AG04450 (cell line): Measurements from ENCODE around the gene DYSF. TPM values are rescaled to one million over a fixed set of nuclear protein-coding genes. Genes with fewer than 3 reads are reported as not detected.

Source experiments
- CTCF ChIA-PET: fragments of 300-600, 350-600 bp; formaldehyde crosslinking; extraction: SDS; loops from one replicate; lab custom pipeline; 2022; ENCODE audit warnings: antibody characterized with exemption, inconsistent platforms; lab: Charles Lee
- POLR2A ChIA-PET: fragments of 350-600 bp; formaldehyde crosslinking; extraction: SDS; loops from one replicate; lab custom pipeline; 2021; ENCODE audit warnings: antibody characterized with exemption, inconsistent platforms; lab: Yijun Ruan, JAX
- DNase-seq: peaks from one replicate; pipeline ENCODE4 v3.0.0-alpha.2; 2011; ENCODE audit warnings: low read depth, low spot score
- H3K27ac ChIP-seq: one replicate; pipeline ENCODE4 v1.5.1; 2012; ENCODE audit warnings: low read depth, low read length, control low read depth
- H3K27me3 ChIP-seq: one replicate; pipeline ENCODE4 v1.6.0; 2012; ENCODE audit warnings: low read length; ENCODE audit not compliant: control insufficient read depth, insufficient read depth
- H3K4me3 ChIP-seq: 2 replicates; pipeline ENCODE4 v1.5.1; 2011; ENCODE audit warnings: mild to moderate bottlenecking, low read depth, low read length, control low read depth
- H3K9me3 ChIP-seq: 2 replicates; pipeline ENCODE4 v1.5.1; 2012; ENCODE audit warnings: low read length; ENCODE audit not compliant: control insufficient read depth, insufficient read depth
- CTCF ChIP-seq: IDR thresholded peaks from 2 replicates; pipeline ENCODE4 v1.5.1; 2011; ENCODE audit warnings: low read depth, low read length, control low read depth, inconsistent platforms
- polyA plus RNA-seq: library from polyadenylated mRNA; depleted of rRNA; stranded (reverse); fragments of >200 nt; gene quantifications from 2 replicates; pipeline ENCODE4 v1.2.3, GENCODE V29; 2011

DYSF gene
- polyA plus RNA-seq, 1 experiment, result 0.07 TPM

GRCh38 chr2:71697106-71698004 is 244.0 kb downstream of the DYSF start:
- no peak for DNase-seq
- no peak overlapping the region for H3K27ac ChIP-seq
- H3K27me3 ChIP-seq, result peaks cover 12% of the 10 kb centered on the region
- ChIA-PET CTCF (interaction anchor here (1.2 kb wide), 1 partner anchor 101 kb away, joined by 3 read pairs; no protein-coding TSS in a partner anchor), POLR2A (no interaction called here)
- H3K9me3 ChIP-seq, result no peaks in the 10 kb centered on the region
- TF ChIP-seq CTCF, result no peak
- H3K4me3 ChIP-seq, result no peak overlapping the region

GRCh38 chr2:71699428-71699827 is 246.1 kb downstream of the DYSF start:
- CTCF ChIA-PET, result interaction anchor here (0.6 kb wide), 1 partner anchor 912 kb away, joined by 3 read pairs; no protein-coding TSS in a partner anchor
- POLR2A ChIA-PET, result no interaction called here
- Histone ChIP-seq H3K4me3 (no peak overlapping the region), H3K27me3 (peaks cover 8% of the 10 kb centered on the region), H3K9me3 (no peaks in the 10 kb centered on the region), H3K27ac (no peak overlapping the region)
- no peak for DNase-seq
- TF ChIP-seq CTCF, result no peak

GRCh38 chr2:71700041-71700657 is 246.8 kb downstream of the DYSF start:
- Histone ChIP-seq H3K27me3 (peaks cover 8% of the 10 kb centered on the region), H3K27ac (no peak overlapping the region), H3K9me3 (no peaks in the 10 kb centered on the region), H3K4me3 (no peak overlapping the region)
- TF ChIP-seq CTCF, result no peak
- POLR2A ChIA-PET, result no interaction called here
- CTCF ChIA-PET, result interaction anchor here (0.9 kb wide), 1 partner anchor 239 kb away, joined by 3 read pairs; no protein-coding TSS in a partner anchor
- DNase-seq, result no peak

- no peak for TF ChIP-seq CTCF
These were observed 247.5 kb downstream of the DYSF start for GRCh38 chr2:71700658-71701397.

More at GRCh38 chr2:71700658-71701397, 247.5 kb downstream of the DYSF start:
- CTCF ChIA-PET, result interaction anchor here (0.9 kb wide), 1 partner anchor 240 kb away, joined by 3 read pairs; no protein-coding TSS in a partner anchor
- Histone ChIP-seq H3K9me3 (no peaks in the 10 kb centered on the region), H3K4me3 (no peak overlapping the region), H3K27me3 (peaks cover 9% of the 10 kb centered on the region), H3K27ac (no peak overlapping the region)
- no peak for DNase-seq
- POLR2A ChIA-PET, result no interaction called here
